DND-41 (cell line): Measurements from ENCODE around the gene UBR3.

Experiments
- CTCF ChIP-seq: IDR thresholded peaks from 2 replicates; pipeline ENCODE4 v1.5.1; 2012; ENCODE audit warnings: borderline replicate concordance, low read length, moderate library complexity, mild to moderate bottlenecking; ENCODE audit not compliant: poor library complexity, severe bottlenecking; ENCODE audit errors: extremely low read depth
- EZH2 ChIP-seq: IDR thresholded peaks from 3 replicates; pipeline ENCODE4 v1.6.1; 2012; ENCODE audit warnings: borderline replicate concordance, low read depth, mild to moderate bottlenecking, moderate library complexity, low read length, inconsistent platforms; ENCODE audit not compliant: severe bottlenecking

GRCh38 chr2:170122883-170123547 is 295.8 kb downstream of the UBR3 start:
- TF ChIP-seq CTCF (no peak), EZH2 (no peak)
